ENCODE measurements around the gene MSI2.

Gene MSI2

DNA sequence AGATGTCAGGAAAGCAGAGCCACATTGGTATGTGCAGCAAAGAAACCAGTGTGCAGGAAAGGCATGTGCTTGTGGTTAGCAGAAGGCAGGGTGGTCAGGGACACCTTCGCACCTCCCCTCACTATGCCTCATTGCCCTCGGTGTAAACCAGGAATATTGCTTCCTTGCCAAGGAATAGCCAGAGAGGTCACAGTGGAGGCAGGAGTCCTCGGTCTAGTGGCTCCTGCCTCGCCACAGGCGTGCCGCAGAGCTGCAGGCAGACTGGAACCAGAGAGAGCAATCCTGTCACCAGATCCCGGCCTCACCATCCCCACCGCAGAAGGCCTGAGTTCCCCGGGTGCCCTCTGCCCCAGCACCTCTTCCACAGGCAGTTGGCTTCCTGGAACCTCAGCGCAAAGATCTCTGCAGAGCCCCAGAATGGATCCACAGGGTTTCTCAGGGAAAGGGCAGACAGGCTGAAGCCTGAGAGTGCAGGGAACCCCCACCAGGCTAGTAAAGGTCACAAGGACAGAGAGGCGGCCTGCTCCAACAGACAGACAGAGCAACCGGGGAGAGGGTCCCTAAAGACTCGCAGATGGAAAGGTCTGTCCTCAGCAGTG, 467.2 kb downstream of the MSI2 start:
- no peak for DNase-seq (ENCODE audit: low spot score)

DNA sequence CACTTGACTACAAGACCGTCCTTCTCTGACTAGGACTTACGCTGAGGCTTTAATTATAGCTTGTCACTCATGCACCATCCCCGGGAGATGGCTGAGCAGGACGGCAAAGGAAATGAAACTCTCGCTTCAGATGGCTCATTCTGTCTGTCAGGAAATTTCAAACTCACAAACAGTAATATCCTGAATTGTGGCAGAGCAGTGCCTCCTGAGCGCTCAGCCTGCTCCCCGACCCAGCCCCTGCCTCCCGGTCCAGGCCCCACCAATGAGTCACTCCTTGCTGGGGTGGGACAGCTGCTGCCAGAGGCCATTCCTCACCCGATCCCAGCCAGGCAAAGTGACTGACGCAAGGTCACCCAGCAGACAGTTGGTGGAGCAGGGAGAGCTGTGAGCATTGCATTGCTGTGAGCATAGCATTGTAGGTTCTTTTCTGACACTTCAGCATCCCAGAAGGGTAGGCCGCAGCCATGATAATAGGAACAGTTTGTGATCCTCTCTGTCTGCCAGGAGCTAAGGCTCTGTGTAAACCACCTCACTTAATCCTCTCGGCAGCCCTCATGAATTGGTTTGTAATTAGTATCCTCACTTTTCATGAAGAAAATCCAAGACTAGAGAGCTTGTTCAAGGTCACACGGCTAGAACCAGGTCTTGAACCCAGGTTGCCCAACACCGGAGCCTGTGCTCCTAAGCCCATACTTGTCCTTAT, 467.9 kb downstream of the MSI2 start:
- no peak for DNase-seq (ENCODE audit: low spot score)

DNA sequence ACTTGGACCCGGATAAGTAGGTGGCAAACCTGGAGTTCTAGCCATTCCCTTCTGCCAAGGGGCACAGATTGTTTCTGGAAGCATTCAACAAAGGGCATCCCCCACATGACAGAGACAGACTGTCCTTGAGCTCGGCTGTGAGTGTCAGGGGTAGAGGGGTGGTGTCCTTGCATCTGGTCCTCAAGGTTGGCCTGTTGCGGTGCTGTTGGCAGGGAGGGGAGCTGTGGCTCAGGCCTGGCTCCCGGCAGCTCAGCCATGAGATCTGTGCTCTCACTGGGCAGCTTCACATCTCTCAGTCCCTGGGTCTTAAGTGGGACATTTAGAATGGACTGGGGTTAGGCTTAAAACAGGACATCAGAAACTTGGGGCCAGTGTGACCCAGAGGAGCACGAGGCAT, 468.4 kb downstream of the MSI2 start:
- no peak for DNase-seq (ENCODE audit: low spot score)

DNA sequence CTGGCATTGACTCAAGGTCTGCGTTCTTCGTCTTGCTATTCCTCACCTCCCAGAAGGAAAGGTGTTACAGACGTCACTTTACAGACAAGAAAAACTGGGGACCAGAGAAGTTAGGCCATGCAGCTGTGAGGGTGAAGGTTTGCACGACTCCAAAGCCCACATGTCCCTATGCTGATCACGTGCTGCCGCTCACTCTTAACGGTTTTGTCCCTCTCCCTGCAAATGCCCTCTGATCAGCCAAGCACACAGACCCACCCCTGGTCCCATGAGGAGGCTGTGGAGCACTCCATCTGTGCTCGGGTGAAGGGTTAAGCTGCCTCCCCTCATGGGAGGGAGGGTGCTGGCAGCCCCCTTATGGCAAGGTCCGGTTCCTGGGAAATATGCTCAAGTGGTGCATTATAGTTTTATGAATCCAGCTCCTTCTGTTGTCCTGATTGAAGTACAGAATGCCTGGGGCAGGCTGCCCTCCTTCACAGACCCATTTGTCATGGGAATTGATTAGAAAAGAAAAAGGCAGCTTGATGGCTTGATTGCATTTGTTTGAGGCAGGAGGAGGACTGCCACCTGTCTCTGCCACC, 470.0 kb downstream of the MSI2 start:
- DNase-seq (ENCODE audit: low spot score): no peak

DNA sequence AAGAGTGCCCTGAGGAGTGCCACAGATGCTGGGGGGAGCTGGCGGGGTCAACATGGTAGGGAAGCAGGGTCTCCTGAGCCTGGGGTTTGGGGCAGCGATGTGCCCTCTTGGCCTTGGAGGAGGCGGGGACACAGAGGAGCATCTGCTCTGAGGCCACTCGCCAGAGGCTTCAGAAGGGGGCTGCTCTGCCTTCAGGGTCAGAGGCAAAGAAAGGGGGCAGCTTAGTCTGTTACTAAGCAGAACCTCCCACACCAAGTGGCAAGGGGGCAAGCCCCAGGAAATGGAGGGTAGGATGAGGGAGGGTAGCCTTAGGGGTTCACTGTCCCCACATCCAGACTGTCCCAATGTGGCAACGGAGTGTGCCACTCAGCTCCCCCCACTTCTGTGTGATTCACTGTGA, 470.5 kb downstream of the MSI2 start:
- DNase-seq (ENCODE audit: low spot score): no peak

DNA sequence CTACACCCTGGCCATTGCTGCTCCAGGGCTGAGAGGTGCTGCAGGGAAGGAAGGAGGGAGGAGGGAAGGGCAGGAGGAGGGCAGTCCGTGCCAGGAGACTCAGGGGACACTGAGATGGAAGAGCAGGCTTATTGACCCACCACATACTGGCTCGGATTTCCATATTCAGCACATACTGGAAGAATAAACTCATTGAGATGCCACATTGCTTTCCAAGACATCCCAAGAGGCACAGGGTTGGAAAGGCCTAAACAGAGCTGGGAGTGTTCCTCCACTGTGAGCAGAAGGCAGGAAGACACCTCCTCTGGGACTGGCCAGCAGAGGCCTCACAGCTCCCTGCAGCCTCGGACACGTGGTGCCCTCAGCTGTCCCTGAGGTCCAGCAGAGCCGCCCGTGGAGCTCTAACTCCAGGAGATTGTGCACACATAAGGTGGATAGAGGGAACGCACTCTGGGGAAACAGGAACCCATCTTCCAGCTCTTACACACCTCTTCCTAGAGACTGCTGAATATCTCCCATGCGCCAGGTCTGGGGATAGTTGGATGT, 471.4 kb downstream of the MSI2 start:
- DNase-seq (ENCODE audit: low spot score): no peak

DNA sequence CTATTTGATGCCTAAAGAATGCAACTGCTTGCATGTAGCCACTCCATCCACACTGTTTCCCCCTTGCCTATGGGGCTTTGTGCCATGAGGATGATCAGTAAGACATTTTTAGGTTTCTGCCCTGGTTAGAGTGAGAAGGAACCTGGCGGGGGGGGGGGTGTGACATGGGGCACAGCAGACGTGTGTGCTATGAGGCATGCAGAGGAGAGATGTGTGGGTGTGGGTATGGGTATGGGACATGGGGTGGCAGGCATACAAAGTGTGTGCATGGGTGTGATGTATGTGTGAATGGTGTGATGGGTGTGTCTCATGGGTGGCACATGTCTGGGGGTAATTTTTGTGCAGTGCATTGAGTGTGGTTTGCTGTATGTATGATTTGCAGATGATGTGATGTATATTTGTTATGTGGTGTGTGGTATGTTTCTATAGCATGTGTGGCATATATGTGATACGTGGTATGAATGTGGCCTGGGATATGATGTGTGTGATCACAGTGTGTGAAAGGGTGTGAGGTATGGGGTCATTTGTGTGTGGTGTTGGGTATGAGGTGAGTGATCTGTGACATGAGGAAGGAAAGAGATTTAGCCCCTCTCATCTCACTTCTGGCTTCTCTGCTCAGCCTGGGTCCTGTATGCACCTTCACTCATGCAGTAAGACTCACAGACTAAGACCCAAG, 473.8 kb downstream of the MSI2 start:
- DNase-seq (ENCODE audit: low spot score): no peak

DNA sequence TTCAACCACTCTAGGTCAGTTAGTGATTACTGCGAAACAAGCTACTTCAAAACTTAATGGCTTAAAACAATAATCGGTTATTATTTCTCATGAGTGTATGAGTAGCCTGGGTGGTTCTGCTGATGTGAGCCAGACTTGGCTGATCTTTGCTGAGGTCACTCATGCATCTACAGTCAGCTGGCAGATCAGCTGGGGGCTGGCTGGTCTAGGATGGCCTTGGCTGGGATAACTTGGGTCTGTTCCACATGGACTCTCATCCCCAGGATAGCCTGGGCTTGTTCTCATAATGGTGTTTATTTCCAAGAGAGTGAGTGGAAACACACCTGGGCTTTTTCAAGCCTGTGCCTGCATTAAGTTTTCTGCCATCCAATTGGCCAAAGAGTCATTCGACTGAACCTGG, 475.7 kb downstream of the MSI2 start:
- no peak for DNase-seq (ENCODE audit: low spot score)

DNA sequence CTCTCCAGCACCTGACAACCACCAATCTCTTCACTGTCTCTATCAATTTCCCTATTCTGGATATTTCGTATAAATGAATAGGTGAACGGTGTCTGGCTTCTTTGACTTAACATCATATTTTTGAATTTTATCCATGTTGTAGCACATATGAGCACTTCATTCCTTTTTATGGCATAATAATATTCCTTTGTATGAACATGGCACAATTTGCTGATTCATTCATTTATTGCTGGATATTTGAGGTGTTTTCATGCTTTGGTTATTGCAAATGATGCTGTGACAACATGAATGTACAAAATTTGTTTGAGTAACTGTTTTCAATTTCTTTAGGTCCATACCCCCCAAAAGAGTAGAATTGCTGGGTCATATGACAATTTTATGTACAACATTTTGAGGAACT, 476.8 kb downstream of the MSI2 start:
- DNase-seq (ENCODE audit: low spot score): no peak

Measured in activated CD4-positive, alpha-beta T cell treated with anti-CD3 and anti-CD28 coated beads, Interleukin-2, Interleukin-4, amounts not matched to agents 100 ng/mL and 50 ng/mL, durations not matched to agents 16 hours and 8 hours (primary cell).